ENCODE results near the gene LDHB.

DNA sequence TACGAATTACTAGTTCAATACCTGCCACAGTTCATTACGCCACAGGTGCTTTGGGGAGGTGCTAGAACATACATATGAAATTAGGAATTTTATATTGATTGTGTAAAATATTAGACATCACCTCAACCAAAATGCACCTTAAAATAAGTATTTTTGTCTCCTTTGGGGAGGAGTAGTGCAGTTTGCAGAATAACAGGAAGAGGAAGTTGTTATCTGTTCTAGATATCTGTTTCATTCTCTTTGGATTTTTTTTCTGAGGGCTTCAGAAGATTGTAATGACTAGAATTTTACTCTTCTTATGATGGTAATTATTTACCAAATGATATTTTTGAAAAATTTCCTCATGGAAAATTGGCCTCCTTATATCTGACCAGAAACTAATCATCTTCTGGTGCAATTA lies 43.1 kb downstream of the LDHB start:
- TF ChIP-seq, protein P1, sequence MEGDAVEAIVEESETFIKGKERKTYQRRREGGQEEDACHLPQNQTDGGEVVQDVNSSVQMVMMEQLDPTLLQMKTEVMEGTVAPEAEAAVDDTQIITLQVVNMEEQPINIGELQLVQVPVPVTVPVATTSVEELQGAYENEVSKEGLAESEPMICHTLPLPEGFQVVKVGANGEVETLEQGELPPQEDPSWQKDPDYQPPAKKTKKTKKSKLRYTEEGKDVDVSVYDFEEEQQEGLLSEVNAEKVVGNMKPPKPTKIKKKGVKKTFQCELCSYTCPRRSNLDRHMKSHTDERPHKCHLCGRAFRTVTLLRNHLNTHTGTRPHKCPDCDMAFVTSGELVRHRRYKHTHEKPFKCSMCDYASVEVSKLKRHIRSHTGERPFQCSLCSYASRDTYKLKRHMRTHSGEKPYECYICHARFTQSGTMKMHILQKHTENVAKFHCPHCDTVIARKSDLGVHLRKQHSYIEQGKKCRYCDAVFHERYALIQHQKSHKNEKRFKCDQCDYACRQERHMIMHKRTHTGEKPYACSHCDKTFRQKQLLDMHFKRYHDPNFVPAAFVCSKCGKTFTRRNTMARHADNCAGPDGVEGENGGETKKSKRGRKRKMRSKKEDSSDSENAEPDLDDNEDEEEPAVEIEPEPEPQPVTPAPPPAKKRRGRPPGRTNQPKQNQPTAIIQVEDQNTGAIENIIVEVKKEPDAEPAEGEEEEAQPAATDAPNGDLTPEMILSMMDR (conservative IDR thresholded peaks at IDR 0.05 in 1 of 2, IDR thresholded peaks at IDR 0.05 in 1 of 2; ENCODE audit: extremely low read depth in 1 of 2, insufficient read depth in 1 of 2, low read depth in 1 of 2, low read length in 2 of 2), result no peak
- TF ChIP-seq EZH2 (IDR thresholded peaks at IDR 0.05; ENCODE audit: borderline replicate concordance, low read length), result no peak

Data from mammary epithelial cell (primary cell).